ENCODE data around the gene FLAD1.

FLAD1 gene

DNA sequence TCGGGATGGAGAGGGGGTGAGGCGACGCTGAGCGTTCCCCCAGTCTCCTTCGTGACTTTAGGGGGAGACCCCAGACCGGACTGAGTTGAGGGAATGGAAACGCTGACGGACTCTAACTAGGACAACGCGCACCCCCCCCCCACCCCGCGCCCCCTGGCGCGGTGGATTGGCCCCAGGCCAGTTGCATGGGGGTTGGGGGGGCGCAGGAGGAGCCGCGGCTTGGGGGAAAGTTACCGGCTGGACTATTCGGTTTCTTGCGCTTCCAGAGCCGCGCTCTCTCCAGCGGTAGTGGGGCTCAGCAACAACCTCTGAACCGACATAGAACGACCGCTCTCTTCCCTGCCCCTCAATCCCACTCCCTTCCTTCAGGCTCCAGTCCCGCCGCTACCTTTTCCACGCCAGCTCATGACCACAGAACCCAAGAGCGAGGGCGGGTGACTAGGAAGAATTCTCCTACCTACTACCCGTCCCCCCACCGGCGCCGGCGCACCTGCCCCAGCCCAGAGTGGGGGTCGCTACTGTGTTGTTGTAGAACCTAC lies 20.2 kb downstream of the FLAD1 start (continued):
- TF ChIP-seq ZNF133 (tag by site-specific recombination; IDR thresholded peaks at IDR 0.05) (no peak), ZBTB20 (tag by site-specific recombination; IDR thresholded peaks at IDR 0.05) (no peak), IKZF3 (tag by site-specific recombination; IDR thresholded peaks at IDR 0.05) (no peak), ZFP69B (tag by site-specific recombination; IDR thresholded peaks at IDR 0.05) (no peak), ZFP3 (tag by site-specific recombination; IDR thresholded peaks at IDR 0.05; ENCODE audit: low read depth) (no peak), ZNF24 (tag by site-specific recombination; IDR thresholded peaks at IDR 0.05) (0 out of 2 replicates have a peak, but pooled peaks have one; percentile 9), ZBTB17 (tag by site-specific recombination; IDR thresholded peaks at IDR 0.05) (no peak), ZNF341 (tag by site-specific recombination; IDR thresholded peaks at IDR 0.05; ENCODE audit: low read depth) (peak; percentile 41; the same call in 1 of the 2 replicates), ZNF560 (tag by site-specific recombination; IDR thresholded peaks at IDR 0.05; ENCODE audit: borderline replicate concordance) (no peak), ZNF529 (tag by site-specific recombination; IDR thresholded peaks at IDR 0.05; ENCODE audit: insufficient replicate concordance) (no peak), SP7 (tag by site-specific recombination; IDR thresholded peaks at IDR 0.05) (no peak), ZNF514 (tag by site-specific recombination; IDR thresholded peaks at IDR 0.05) (no peak), GLIS2 (tag by site-specific recombination; IDR thresholded peaks at IDR 0.05) (0 out of 2 replicates have a peak, but pooled peaks have one; percentile 10), ZNF791 (tag by site-specific recombination; IDR thresholded peaks at IDR 0.05) (no peak), ZNF830 (tag by site-specific recombination; IDR thresholded peaks at IDR 0.05; ENCODE audit: low read depth) (no peak), MZF1 (tag by site-specific recombination; IDR thresholded peaks at IDR 0.05; ENCODE audit: borderline replicate concordance) (no peak)
- TF ChIP-seq, protein P1, sequence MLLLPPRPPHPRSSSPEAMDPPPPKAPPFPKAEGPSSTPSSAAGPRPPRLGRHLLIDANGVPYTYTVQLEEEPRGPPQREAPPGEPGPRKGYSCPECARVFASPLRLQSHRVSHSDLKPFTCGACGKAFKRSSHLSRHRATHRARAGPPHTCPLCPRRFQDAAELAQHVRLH (tag by site-specific recombination; IDR thresholded peaks at IDR 0.05): no peak
- TF ChIP-seq, protein P2, sequence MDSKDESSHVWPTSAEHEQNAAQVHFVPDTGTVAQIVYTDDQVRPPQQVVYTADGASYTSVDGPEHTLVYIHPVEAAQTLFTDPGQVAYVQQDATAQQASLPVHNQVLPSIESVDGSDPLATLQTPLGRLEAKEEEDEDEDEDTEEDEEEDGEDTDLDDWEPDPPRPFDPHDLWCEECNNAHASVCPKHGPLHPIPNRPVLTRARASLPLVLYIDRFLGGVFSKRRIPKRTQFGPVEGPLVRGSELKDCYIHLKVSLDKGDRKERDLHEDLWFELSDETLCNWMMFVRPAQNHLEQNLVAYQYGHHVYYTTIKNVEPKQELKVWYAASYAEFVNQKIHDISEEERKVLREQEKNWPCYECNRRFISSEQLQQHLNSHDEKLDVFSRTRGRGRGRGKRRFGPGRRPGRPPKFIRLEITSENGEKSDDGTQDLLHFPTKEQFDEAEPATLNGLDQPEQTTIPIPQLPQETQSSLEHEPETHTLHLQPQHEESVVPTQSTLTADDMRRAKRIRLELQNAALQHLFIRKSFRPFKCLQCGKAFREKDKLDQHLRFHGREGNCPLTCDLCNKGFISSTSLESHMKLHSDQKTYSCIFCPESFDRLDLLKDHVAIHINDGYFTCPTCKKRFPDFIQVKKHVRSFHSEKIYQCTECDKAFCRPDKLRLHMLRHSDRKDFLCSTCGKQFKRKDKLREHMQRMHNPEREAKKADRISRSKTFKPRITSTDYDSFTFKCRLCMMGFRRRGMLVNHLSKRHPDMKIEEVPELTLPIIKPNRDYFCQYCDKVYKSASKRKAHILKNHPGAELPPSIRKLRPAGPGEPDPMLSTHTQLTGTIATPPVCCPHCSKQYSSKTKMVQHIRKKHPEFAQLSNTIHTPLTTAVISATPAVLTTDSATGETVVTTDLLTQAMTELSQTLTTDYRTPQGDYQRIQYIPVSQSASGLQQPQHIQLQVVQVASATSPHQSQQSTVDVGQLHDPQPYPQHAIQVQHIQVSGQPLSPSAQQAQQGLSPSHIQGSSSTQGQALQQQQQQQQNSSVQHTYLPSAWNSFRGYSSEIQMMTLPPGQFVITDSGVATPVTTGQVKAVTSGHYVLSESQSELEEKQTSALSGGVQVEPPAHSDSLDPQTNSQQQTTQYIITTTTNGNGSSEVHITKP (tag by site-specific recombination; IDR thresholded peaks at IDR 0.05): peak; percentile 73
- TF ChIP-seq, protein P3, sequence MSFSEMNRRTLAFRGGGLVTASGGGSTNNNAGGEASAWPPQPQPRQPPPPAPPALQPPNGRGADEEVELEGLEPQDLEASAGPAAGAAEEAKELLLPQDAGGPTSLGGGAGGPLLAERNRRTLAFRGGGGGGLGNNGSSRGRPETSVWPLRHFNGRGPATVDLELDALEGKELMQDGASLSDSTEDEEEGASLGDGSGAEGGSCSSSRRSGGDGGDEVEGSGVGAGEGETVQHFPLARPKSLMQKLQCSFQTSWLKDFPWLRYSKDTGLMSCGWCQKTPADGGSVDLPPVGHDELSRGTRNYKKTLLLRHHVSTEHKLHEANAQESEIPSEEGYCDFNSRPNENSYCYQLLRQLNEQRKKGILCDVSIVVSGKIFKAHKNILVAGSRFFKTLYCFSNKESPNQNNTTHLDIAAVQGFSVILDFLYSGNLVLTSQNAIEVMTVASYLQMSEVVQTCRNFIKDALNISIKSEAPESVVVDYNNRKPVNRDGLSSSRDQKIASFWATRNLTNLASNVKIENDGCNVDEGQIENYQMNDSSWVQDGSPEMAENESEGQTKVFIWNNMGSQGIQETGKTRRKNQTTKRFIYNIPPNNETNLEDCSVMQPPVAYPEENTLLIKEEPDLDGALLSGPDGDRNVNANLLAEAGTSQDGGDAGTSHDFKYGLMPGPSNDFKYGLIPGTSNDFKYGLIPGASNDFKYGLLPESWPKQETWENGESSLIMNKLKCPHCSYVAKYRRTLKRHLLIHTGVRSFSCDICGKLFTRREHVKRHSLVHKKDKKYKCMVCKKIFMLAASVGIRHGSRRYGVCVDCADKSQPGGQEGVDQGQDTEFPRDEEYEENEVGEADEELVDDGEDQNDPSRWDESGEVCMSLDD (tag by site-specific recombination; IDR thresholded peaks at IDR 0.05): no peak
- TF ChIP-seq, protein P4, sequence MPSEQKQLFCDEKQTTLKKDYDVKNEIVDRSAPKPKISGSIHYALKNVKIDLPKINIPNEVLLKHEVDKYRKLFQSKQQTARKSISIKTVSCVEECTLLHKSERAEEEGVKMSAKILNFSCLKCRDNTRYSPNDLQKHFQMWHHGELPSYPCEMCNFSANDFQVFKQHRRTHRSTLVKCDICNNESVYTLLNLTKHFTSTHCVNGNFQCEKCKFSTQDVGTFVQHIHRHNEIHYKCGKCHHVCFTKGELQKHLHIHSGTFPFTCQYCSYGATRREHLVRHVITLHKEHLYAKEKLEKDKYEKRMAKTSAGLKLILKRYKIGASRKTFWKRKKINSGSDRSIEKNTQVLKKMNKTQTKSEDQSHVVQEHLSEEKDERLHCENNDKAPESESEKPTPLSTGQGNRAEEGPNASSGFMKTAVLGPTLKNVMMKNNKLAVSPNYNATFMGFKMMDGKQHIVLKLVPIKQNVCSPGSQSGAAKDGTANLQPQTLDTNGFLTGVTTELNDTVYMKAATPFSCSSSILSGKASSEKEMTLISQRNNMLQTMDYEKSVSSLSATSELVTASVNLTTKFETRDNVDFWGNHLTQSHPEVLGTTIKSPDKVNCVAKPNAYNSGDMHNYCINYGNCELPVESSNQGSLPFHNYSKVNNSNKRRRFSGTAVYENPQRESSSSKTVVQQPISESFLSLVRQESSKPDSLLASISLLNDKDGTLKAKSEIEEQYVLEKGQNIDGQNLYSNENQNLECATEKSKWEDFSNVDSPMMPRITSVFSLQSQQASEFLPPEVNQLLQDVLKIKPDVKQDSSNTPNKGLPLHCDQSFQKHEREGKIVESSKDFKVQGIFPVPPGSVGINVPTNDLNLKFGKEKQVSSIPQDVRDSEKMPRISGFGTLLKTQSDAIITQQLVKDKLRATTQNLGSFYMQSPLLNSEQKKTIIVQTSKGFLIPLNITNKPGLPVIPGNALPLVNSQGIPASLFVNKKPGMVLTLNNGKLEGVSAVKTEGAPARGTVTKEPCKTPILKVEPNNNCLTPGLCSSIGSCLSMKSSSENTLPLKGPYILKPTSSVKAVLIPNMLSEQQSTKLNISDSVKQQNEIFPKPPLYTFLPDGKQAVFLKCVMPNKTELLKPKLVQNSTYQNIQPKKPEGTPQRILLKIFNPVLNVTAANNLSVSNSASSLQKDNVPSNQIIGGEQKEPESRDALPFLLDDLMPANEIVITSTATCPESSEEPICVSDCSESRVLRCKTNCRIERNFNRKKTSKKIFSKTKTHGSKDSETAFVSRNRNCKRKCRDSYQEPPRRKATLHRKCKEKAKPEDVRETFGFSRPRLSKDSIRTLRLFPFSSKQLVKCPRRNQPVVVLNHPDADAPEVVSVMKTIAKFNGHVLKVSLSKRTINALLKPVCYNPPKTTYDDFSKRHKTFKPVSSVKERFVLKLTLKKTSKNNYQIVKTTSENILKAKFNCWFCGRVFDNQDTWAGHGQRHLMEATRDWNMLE (tag by site-specific recombination; conservative IDR thresholded peaks at IDR 0.05; ENCODE audit: low read depth): no peak
- TF ChIP-seq, protein P5, sequence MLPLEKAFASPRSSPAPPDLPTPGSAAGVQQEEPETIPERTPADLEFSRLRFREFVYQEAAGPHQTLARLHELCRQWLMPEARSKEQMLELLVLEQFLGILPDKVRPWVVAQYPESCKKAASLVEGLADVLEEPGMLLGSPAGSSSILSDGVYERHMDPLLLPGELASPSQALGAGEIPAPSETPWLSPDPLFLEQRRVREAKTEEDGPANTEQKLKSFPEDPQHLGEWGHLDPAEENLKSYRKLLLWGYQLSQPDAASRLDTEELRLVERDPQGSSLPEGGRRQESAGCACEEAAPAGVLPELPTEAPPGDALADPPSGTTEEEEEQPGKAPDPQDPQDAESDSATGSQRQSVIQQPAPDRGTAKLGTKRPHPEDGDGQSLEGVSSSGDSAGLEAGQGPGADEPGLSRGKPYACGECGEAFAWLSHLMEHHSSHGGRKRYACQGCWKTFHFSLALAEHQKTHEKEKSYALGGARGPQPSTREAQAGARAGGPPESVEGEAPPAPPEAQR (tag by site-specific recombination; IDR thresholded peaks at IDR 0.05): no peak
- TF ChIP-seq, protein P6, sequence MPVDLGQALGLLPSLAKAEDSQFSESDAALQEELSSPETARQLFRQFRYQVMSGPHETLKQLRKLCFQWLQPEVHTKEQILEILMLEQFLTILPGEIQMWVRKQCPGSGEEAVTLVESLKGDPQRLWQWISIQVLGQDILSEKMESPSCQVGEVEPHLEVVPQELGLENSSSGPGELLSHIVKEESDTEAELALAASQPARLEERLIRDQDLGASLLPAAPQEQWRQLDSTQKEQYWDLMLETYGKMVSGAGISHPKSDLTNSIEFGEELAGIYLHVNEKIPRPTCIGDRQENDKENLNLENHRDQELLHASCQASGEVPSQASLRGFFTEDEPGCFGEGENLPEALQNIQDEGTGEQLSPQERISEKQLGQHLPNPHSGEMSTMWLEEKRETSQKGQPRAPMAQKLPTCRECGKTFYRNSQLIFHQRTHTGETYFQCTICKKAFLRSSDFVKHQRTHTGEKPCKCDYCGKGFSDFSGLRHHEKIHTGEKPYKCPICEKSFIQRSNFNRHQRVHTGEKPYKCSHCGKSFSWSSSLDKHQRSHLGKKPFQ (tag by site-specific recombination; IDR thresholded peaks at IDR 0.05): no peak
- TF ChIP-seq, protein P7, sequence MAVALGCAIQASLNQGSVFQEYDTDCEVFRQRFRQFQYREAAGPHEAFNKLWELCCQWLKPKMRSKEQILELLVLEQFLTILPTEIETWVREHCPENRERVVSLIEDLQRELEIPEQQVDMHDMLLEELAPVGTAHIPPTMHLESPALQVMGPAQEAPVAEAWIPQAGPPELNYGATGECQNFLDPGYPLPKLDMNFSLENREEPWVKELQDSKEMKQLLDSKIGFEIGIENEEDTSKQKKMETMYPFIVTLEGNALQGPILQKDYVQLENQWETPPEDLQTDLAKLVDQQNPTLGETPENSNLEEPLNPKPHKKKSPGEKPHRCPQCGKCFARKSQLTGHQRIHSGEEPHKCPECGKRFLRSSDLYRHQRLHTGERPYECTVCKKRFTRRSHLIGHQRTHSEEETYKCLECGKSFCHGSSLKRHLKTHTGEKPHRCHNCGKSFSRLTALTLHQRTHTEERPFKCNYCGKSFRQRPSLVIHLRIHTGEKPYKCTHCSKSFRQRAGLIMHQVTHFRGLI (tag by site-specific recombination; IDR thresholded peaks at IDR 0.05): no peak

Measured in HEK293 (cell line).